Transverse colon (tissue), 3 donors: Measurements from ENCODE around the gene NKG7.

Source experiments
- EP300 ChIP-seq: sonication (generic); formaldehyde crosslinking; IDR thresholded peaks from one replicate; pipeline ENCODE4 v1.6.1; 2017; ENCODE audit warnings: antibody characterized with exemption, low read depth
- TF ChIP-seq, protein P1 (sequence below), 5 experiments: fragments of 200-600 bp in 3 of 5; fragments of 450-650 bp in 2 of 5; sonication (generic) in 3 of 5; IDR thresholded peaks; 1 replicate in 2 of 5; 2 replicates in 3 of 5; pipeline ENCODE4 v1.5.1; 2016 to 2017; ENCODE audit warnings: antibody characterized with exemption in 5 of 5, inconsistent platforms in 3 of 5, mild to moderate bottlenecking in 2 of 5, moderate library complexity in 1 of 5

DNA sequence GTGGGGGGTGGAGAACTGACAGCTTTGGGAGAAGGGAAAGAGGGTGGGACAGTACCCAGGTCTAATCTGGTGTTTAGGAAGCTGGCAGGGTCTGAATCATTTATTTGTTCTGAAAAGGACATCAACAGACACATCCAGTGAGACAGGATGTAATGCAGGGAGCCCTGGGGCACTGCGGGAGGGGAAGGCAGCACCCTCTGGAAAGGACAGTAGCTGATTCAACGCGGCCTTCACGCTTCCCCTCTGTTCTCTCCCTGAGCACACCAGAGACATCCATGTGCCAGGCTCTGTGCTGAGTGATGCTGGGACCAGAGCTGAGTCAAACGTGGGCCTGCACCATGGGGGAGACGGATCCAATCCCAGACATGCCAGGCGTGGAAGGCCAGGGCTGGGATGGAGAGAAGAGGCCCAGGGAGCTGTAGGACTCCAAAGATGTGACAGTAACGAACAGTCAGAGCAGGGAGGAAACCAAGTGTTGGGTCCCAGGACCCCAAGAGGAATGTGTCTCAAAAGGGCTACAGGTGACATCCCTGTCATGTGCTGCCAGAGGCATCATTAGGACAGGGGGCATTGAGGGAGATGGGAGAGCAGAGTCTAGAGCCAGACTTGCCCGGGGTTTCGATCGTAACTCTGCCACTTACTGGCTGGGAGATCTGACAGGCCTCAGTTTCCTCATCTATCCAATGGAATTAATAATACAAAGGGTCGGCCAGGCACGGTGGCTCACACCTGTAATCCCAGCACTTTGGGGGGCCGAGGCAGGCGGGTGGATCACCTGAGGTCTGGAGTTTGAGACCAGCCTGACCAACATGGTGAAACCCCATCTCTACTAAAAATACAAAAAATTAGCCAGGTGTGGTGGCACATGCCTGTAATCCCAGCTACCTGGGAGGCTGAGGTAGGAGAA is 8.0 kb downstream of the NKG7 start:
- TF ChIP-seq EP300: no peak
- TF ChIP-seq, protein P1, sequence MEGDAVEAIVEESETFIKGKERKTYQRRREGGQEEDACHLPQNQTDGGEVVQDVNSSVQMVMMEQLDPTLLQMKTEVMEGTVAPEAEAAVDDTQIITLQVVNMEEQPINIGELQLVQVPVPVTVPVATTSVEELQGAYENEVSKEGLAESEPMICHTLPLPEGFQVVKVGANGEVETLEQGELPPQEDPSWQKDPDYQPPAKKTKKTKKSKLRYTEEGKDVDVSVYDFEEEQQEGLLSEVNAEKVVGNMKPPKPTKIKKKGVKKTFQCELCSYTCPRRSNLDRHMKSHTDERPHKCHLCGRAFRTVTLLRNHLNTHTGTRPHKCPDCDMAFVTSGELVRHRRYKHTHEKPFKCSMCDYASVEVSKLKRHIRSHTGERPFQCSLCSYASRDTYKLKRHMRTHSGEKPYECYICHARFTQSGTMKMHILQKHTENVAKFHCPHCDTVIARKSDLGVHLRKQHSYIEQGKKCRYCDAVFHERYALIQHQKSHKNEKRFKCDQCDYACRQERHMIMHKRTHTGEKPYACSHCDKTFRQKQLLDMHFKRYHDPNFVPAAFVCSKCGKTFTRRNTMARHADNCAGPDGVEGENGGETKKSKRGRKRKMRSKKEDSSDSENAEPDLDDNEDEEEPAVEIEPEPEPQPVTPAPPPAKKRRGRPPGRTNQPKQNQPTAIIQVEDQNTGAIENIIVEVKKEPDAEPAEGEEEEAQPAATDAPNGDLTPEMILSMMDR (IDR thresholded peaks at IDR 0.05): no peak
